Measurements from ENCODE around the gene NHLRC1. TPM values are rescaled to one million over a fixed set of nuclear protein-coding genes. Genes with fewer than 3 reads are reported as not detected.

Gene NHLRC1
- total and polyA plus RNA-seq, 9 of the 15 experiments (the other 6 are each of a cell fraction or from before 2014, with no cell fraction given), result not detected

- TF ChIP-seq POLR3A (IDR thresholded peaks at IDR 0.05; ENCODE audit: borderline replicate concordance, extremely low read depth, insufficient read depth, insufficient read length) (no peak), EP400 (IDR thresholded peaks at IDR 0.05) (peak; percentile 39; the same call in 1 of the 2 replicates), ZBTB1 (CRISPR knock-in tag; IDR thresholded peaks at IDR 0.05; ENCODE audit: borderline replicate concordance, low read depth) (0 out of 2 replicates have a peak, but pooled peaks have one; percentile 33), FOXK2 (conservative IDR thresholded peaks at IDR 0.05 in 1 of 2, IDR thresholded peaks at IDR 0.05 in 1 of 2; ENCODE audit: low read depth in 2 of 2) (0 out of 4 replicates have a peak, but pooled peaks have one; percentile 12 to 29), ZHX1 (conservative IDR thresholded peaks at IDR 0.05; ENCODE audit: low read length) (no peak), ZKSCAN8 (CRISPR knock-in tag; IDR thresholded peaks at IDR 0.05) (no peak), ZNF75A (CRISPR knock-in tag; IDR thresholded peaks at IDR 0.05) (no peak), POLR2B (IDR thresholded peaks at IDR 0.05; ENCODE audit: low read depth, partially characterized antibody) (peak; percentile 94), MGA (IDR thresholded peaks at IDR 0.05) (no peak), NKRF (IDR thresholded peaks at IDR 0.05; ENCODE audit: borderline replicate concordance) (peak; percentile 92), C11orf30 (IDR thresholded peaks at IDR 0.05; ENCODE audit: low read depth) (no peak)
Observed at GRCh38 chr6:18154507-18155149, 32.2 kb upstream of the NHLRC1 start, which contains the start of gene TPMT (continued).

Measured in K562 (cell line).